Astrocyte of the spinal cord (primary cell): ENCODE data around the gene SPNS2.

ENCODE experiments used
- DNase-seq: peaks from one replicate; pipeline ENCODE4 v3.0.0; 2011; ENCODE audit warnings: low read depth, low spot score
- H3K4me3 ChIP-seq: 2 replicates; pipeline ENCODE4 v1.5.1; 2011; ENCODE audit warnings: low read depth, mild to moderate bottlenecking, low read length, moderate library complexity
- CTCF ChIP-seq: IDR thresholded peaks from 2 replicates; pipeline ENCODE4 v1.5.1; 2012; ENCODE audit warnings: low read depth, mild to moderate bottlenecking, low read length, inconsistent platforms
- in situ Hi-C: cut with HindIII; loops from 2 replicates; pipeline ENCODE4 v1.10.0; 2017; ENCODE audit warnings: low sequenced_read_pairs

The SPNS2 gene

GRCh38 chr17:4476017-4476416 is 22.7 kb upstream of the SPNS2 start:
- in situ Hi-C loops: no loop called here
- H3K4me3 ChIP-seq: no peak overlapping the region
- DNase-seq: no peak
- no peak for TF ChIP-seq CTCF

DNA sequence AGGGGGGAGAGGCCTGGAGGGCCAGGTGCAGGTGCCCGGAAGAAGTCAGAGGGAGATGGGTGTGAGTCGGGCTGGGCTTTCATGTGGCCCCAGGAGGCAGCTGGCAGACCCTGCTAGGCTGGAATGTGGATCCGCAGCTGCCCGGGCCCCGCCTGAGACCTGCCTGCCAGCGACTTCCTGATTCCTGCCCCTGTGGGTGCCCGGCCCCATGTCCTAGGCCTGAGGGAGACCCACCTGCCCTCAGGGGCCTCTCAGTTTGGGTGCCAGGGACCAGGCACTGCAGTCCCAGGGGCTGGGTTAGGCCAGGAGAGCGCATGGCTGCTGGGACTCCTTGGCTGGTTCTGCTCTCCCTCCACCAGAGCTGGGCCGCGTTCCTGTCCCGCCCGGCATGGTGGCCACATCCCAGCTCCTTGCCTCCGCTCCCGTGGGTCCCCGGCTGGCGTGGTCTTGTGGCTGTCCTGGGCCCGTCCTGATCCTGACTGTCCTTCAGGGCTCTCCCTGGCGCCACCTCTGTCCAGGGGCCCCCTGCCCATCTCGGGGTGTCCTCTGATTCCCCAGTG is 22.1 kb upstream of the SPNS2 start:
- in situ Hi-C loops: no loop called here
- DNase-seq: no peak
- TF ChIP-seq CTCF: no peak

DNA sequence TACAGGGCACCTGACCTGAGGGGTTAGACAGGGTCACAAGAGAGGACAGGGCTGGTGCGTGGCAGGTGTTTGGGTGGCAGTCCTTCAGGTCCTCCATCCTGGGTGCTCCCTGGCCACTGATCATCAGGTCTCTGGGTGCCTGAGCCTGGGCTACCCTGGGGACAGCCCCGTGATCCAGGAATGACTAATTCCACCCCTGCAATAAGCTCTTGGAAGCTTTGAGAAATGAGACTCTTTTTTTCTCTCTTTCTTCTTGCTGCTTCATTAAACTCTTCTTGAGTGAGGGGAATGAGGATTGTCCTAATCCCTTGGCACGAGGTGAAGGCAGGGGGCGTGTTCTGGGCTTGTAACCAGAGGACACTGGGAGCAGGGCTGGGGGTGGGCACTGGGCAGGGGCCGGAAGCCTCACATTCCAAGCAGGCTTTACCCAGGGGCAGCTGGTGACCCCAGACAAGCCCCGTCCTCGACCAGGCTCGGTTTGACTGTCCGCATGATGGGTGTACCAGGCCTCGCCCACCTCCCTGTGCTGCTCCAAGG is 21.4 kb upstream of the SPNS2 start:
- no peak overlapping the region for H3K4me3 ChIP-seq
- in situ Hi-C loops: no loop called here
- no peak for DNase-seq
- no peak for TF ChIP-seq CTCF

More for the DNA sequence above, 22.1 kb upstream of the SPNS2 start:
- no peak overlapping the region for H3K4me3 ChIP-seq

DNA sequence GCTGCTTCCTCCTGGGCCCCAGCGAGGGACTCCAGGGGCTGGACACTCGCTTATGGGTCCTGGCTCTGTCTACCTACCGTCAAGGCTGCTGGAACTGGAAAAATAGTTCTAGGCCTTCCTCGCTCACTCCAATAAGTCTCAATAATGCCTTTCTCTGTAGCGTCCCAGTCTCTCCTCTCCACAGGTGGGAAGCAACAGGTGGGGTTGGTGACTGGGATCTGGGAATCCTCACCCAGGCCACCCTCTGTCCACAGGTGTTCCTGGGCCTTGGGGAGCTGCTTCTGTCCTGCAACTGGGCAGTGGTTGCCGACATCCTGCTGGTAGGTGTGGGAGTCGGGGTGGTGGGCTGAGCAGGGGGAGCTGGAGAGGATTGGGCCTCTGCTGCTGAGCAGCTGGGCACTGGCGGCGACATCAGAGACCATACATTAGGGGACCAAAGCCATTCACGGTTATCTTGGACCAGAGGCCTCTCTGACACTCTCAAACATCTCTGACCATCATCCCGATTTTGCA is 20.3 kb upstream of the SPNS2 start:
- in situ Hi-C loops: no loop called here
- TF ChIP-seq CTCF: no peak
- H3K4me3 ChIP-seq: no peak overlapping the region
- no peak for DNase-seq

GRCh38 chr17:4479340-4479981 is 19.2 kb upstream of the SPNS2 start:
- DNase-seq: no peak
- no peak overlapping the region for H3K4me3 ChIP-seq
- no peak for TF ChIP-seq CTCF
- in situ Hi-C loops: no loop called here

DNA sequence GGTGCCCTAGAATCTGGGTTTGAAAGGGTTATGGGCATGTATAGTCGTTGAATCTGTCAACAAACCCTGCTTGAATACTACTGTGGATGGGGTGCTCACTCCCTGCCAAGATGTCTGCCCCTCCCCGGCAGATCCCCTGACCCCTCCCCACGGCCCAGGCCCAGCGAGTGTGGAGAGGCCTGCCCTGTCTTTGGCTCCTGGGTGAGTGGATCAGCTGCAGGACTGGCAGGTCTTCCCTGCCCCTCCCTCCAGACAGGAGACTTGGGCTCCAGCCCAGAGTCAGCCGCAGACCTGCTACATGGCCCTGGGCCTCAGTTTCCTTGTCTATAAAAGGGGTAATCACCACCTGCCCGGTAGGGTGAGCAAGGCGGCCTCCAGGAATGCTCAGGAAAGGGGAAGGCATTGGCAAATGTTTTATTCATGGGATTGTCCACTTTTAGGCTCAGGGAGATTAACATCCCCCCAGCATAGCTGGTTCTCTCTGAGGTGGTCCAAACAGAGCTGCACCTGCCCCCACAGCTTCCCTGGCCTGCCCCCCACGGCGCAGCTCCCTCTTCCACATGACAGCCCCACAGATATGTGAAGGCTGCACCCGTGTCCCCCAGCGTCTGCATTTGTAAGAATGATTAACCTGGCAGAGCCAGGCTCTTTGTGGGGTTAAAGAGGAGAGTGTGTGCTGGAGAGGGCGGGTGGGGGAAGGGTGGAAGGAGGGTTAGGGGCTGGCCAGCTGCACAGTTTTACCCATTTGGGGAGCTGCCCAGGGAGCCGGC is 18.5 kb upstream of the SPNS2 start:
- in situ Hi-C loops: no loop called here
- TF ChIP-seq CTCF: no peak
- DNase-seq: no peak
- no peak overlapping the region for H3K4me3 ChIP-seq
